Right lobe of liver (tissue), 6 donors: ENCODE results near the gene PLAGL2. TPM values are rescaled to one million over a fixed set of nuclear protein-coding genes. Genes with fewer than 3 reads are reported as not detected.

ENCODE experiments used
- ATAC-seq, 4 donors: fragments of 200-7000 bp; cut with Tn5 transposase; one replicate each; pipeline ENCODE4 v1.9.1; 2020; ENCODE audit warnings: mild to moderate bottlenecking in 4 of 4, moderate library complexity in 4 of 4
- DNase-seq, 3 donors: peaks; one replicate each; pipeline ENCODE4 v3.0.0-alpha.2; 2020
- H3K27ac ChIP-seq, 3 donors: fragments of 200-600 bp; one replicate each; pipeline ENCODE4 v1.8.0; 2022
- H3K27me3 ChIP-seq, 2 donors: fragments of 200-600 bp; one replicate each; pipeline ENCODE4 v1.8.0; 2022
- H3K36me3 ChIP-seq, 4 donors: fragments of 200-600 bp; sonication (generic) in 1 of 4; one replicate each; pipeline versions ENCODE4 v1.5.1 to v1.8.0; 2017 to 2022; ENCODE audit warnings: control low read depth in 1 of 4
- H3K4me1 ChIP-seq, 4 donors: fragments of 200-600 bp; sonication (generic) in 1 of 4; one replicate each; pipeline versions ENCODE4 v1.5.1 to v1.8.0; 2017 to 2022; ENCODE audit warnings: control low read depth in 1 of 4
- H3K4me3 ChIP-seq, 3 donors: fragments of 200-600 bp; one replicate each; pipeline ENCODE4 v1.8.0; 2022
- H3K9me3 ChIP-seq, 4 donors: fragments of 200-600 bp; sonication (generic) in 1 of 4; one replicate each; pipeline versions ENCODE4 v1.5.1 to v1.8.0; 2017 to 2022; ENCODE audit warnings: control low read depth in 1 of 4
- POLR2A ChIP-seq: fragments of 450-650 bp; IDR thresholded peaks from one replicate; pipeline ENCODE4 v1.6.1; 2017; ENCODE audit warnings: antibody characterized with exemption, mild to moderate bottlenecking
- WGBS: methylation state at CpG from one replicate; pipeline ENCODE4 v1.1.6; 2018; ENCODE audit warnings: low coverage, low lambda C conversion rate; ENCODE audit not compliant: insufficient coverage; ENCODE audit errors: missing lambda C conversion rate; 5-methylcytosine and 5-hydroxymethylcytosine counted together
- intact Hi-C, 2 donors: fragments of 100-400 bp; cut with DNase I; formaldehyde crosslinking; loops; one replicate each; pipeline versions ENCODE4 v1.11.2 to v1.14.1; 2022
- total RNA-seq, 6 experiments: library from RNA; depleted of rRNA in 2 of 6; stranded (reverse); fragments of >200 nt in 2 of 6; fragmentation: NEBNext Ultra II Directional in 3 of 6; extraction: Animal tissue kit (Norgen Biotek cat#: 25700) in 3 of 6; gene quantifications; one replicate each; pipeline versions ENCODE4 v1.1.0 to v1.2.4, GENCODE V29; 2016 to 2023
- TF ChIP-seq, protein P1 (sequence below), 4 donors: fragments of 200-600 bp in 3 of 4; fragments of 450-650 bp in 1 of 4; IDR thresholded peaks; one replicate each; pipeline versions ENCODE4 v1.5.1 to v1.8.0; 2016 to 2022; ENCODE audit warnings: antibody characterized with exemption in 4 of 4, mild to moderate bottlenecking in 2 of 4
- donor health status: DM: no; HTN: yes; CAD: no.
- donor health status: DM: no; HTN: no; CAD: no.
- donor health status: DM: no; HTN: no; CAD: no.
- donor health status: DM: no; HTN: yes; CAD: no.
- donor health status: DM: no; HTN: yes; CAD: no.

Gene PLAGL2
- total RNA-seq, 6 experiments from 2014 or later = 1.5 to 3.1 (median 2.4) TPM

DNA sequence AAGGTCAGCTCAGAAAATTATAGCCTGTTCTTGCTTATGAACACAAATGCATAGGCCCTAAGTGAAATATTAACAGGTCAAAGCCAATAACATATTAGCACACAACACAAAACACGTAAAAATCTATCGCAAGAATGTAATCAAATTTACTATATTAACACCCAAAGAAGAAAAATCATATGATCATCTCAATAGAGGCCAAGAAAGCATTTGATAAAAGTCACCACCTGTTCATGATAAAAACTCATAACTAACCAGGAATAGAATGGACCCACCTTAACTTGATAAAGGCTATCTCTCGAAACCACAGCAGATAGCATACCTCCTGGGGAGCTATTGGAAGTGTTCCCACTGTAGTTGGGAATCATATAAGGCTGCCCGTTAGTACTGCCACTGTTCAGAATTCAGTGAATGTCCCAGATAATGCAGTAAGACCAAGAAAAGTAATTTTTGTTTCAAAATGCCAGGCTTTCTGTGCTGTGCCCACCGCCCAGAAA, 21.8 kb upstream of the PLAGL2 start:
- peaks cover 0 to 27% (median 8%) of the 10 kb centered on the region in 4 donors for H3K36me3 ChIP-seq
- no peaks in the 10 kb centered on the region for H3K27me3 ChIP-seq
- ATAC-seq = no peak
- TF ChIP-seq POLR2A = no peak
- TF ChIP-seq, protein P1, sequence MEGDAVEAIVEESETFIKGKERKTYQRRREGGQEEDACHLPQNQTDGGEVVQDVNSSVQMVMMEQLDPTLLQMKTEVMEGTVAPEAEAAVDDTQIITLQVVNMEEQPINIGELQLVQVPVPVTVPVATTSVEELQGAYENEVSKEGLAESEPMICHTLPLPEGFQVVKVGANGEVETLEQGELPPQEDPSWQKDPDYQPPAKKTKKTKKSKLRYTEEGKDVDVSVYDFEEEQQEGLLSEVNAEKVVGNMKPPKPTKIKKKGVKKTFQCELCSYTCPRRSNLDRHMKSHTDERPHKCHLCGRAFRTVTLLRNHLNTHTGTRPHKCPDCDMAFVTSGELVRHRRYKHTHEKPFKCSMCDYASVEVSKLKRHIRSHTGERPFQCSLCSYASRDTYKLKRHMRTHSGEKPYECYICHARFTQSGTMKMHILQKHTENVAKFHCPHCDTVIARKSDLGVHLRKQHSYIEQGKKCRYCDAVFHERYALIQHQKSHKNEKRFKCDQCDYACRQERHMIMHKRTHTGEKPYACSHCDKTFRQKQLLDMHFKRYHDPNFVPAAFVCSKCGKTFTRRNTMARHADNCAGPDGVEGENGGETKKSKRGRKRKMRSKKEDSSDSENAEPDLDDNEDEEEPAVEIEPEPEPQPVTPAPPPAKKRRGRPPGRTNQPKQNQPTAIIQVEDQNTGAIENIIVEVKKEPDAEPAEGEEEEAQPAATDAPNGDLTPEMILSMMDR (IDR thresholded peaks at IDR 0.05) = no peak
- H3K4me3 ChIP-seq = no peak overlapping the region
- no peaks in the 10 kb centered on the region for H3K9me3 ChIP-seq
- peaks cover 0 to 32% (median 10%) of the 10 kb centered on the region in 4 donors for H3K4me1 ChIP-seq
- DNase-seq = no peak
- 82% methylated on average over 4 of the region's 5 CpGs for WGBS
- intact Hi-C loops = loop anchor here in 1 of 2 donors (10.0 kb wide), 1 partner anchor 74 kb away; no protein-coding TSS in a partner anchor
- no peak overlapping the region for H3K27ac ChIP-seq

DNA sequence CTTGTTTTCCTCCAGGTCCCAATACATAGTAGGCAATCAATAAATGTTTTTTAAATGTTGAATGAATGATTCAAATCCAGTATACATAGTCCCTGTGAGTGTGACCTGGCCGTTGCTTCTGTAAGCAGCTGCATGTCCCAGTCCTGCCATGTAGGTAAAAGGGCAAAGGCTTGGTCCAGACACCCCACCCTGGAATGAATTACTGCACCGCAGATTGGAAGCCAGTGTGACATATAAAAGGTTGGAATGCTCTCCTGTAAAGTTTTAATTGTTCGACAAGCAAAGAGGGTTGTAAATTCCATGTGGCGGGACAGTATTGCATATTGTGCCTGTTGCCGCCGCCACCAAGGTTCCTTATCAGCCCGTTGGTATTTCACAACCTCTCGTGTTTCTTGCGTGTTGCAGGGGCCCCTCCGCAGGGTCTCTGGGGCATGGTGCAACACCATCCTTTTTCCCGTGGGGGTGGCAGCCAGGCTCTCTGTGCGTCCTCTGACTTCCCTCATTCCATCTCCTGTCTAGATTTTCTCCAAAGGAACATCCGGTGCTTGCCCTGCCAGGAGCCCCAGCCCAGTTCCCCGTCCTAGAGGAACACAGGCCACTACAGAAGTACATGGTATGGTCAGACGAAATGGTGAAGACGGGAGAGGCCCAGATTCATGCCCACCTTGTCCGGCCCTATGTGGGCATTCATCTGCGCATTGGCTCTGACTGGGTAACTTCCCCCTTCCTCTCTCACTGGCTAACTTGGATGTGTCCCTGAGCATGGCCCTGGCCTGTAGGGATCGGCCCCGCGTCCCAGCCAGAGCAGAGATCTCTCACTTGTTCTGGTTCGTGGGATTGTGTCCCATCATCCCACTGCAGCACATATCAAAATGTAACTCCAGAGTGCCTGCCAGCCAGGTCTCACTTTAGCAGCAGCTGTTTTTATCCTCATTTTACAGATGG, 20.5 kb upstream of the PLAGL2 start:
- peaks cover 0 to 32% (median 10%) of the 10 kb centered on the region in 4 donors for H3K4me1 ChIP-seq
- no peak for TF ChIP-seq POLR2A
- TF ChIP-seq, protein P1 (IDR thresholded peaks at IDR 0.05) = no peak
- peak in 1 of 3 donors; percentile 31 for DNase-seq
- no peaks in the 10 kb centered on the region for H3K9me3 ChIP-seq
- no peak overlapping the region for H3K4me3 ChIP-seq
- intact Hi-C loops = loop anchor here in 1 of 2 donors (10.0 kb wide), 1 partner anchor 73 kb away; no protein-coding TSS in a partner anchor
- peak overlapping the region in 2 of 3 donors; percentile 48 to 72 for H3K27ac ChIP-seq
- ATAC-seq = peak; percentile 71 to 75 (median 74)
- no peaks in the 10 kb centered on the region for H3K27me3 ChIP-seq
- peaks cover 0 to 32% (median 8%) of the 10 kb centered on the region in 4 donors for H3K36me3 ChIP-seq
- WGBS = 56% methylated on average over 7 of the region's 22 CpGs

DNA sequence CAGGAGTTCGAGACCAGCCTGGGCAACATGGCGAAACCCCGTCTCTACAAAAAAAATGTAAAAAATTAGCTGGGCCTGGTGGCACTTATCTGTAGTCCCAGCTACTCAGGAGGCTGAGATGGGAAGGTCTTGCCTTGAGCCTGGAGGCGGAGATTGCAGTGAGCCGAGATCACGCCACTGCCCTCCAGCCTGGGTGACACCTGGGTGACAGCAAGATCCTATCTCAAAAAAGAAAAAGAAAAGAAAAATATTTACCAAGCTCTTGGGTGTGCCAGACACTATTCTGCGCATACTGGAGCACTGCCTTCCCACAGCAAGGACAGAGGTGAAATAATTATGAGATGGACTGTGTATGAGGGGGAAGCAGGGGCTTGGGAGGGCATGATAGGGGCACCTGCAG, 19.8 kb upstream of the PLAGL2 start:
- Histone ChIP-seq H3K27ac (peak overlapping the region in 2 of 3 donors; percentile 48 to 72), H3K27me3 (no peaks in the 10 kb centered on the region), H3K4me1 (peaks cover 0 to 31% (median 10%) of the 10 kb centered on the region in 4 donors), H3K9me3 (no peaks in the 10 kb centered on the region), H3K4me3 (no peak overlapping the region), H3K36me3 (peaks cover 0 to 35% (median 8%) of the 10 kb centered on the region in 4 donors)
- DNase-seq (peak in 1 of 3 donors; percentile 69), ATAC-seq (peak; percentile 54 to 66 (median 60))
- 42% methylated on average over 4 of the region's 7 CpGs for WGBS
- no peak for TF ChIP-seq POLR2A
- TF ChIP-seq, protein P1 (IDR thresholded peaks at IDR 0.05) = no peak
- intact Hi-C loops = loop anchor here in 1 of 2 donors (10.0 kb wide), 1 partner anchor 73 kb away; no protein-coding TSS in a partner anchor

DNA sequence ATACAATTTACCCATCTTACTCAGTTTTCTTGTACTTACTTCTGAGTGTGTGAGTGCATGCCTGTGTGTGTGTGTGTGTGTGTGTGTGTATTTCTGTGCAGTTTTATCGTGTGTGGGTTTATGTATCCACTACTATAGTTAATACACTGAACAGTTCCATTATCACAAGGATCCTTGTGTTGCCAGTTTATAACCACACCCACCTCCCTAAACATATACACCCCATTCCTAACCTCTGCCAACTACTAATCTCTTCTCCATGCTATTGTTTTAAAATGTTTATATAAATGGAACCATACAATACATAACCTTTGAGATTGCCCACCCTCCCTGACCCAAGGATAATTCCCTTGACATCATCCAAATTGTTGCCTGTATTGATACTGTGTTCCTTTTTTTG, 18.8 kb upstream of the PLAGL2 start:
- H3K9me3 ChIP-seq = no peaks in the 10 kb centered on the region
- peak overlapping the region in 2 of 3 donors; percentile 48 to 72 for H3K27ac ChIP-seq
- DNase-seq (no peak), ATAC-seq (no peak)
- 64% methylated on average over 1 of the region's 1 CpG for WGBS
- peaks cover 0 to 37% (median 11%) of the 10 kb centered on the region in 4 donors for H3K36me3 ChIP-seq
- no peaks in the 10 kb centered on the region for H3K27me3 ChIP-seq
- peaks cover 0 to 23% (median 10%) of the 10 kb centered on the region in 4 donors for H3K4me1 ChIP-seq
- intact Hi-C loops = loop anchor here in 1 of 2 donors (10.0 kb wide), 1 partner anchor 72 kb away; no protein-coding TSS in a partner anchor
- no peak for TF ChIP-seq POLR2A
- TF ChIP-seq, protein P1 (IDR thresholded peaks at IDR 0.05) = no peak
- no peak overlapping the region for H3K4me3 ChIP-seq
